ENCODE measurements around the gene CDK14. TPM values are rescaled to one million over a fixed set of nuclear protein-coding genes. Genes with fewer than 3 reads are reported as not detected.

CDK14 gene
- total and polyA plus RNA-seq, 9 donors, result 12.6 to 54.1 (median 43.8) TPM

GRCh38 chr7:91069146-91069545, 473.0 kb downstream of the CDK14 start:
- 96 to 97% (median 96%) methylated on average over 4 of the region's 4 CpGs for WGBS, 3 donors
- Histone ChIP-seq H3K4me3 (no peak overlapping the region), H3K36me3 (no peaks in the 10 kb centered on the region), H3K4me1 (ENCODE audit: insufficient read depth) (peaks cover 2% of the 10 kb centered on the region), H3K27me3 (no peaks in the 10 kb centered on the region), H3K9me3 (no peaks in the 10 kb centered on the region), H3K27ac (no peak overlapping the region)
- intact Hi-C loops (cut with DNase I), result no loop called here
- TF ChIP-seq CTCF (IDR thresholded peaks at IDR 0.05) (no peak), POLR2A (IDR thresholded peaks at IDR 0.05) (no peak), EP300 (IDR thresholded peaks at IDR 0.05) (no peak)
- DNase-seq, result no peak

GRCh38 chr7:91079487-91079886, 483.4 kb downstream of the CDK14 start:
- no peak for DNase-seq
- H3K36me3 ChIP-seq, result no peaks in the 10 kb centered on the region
- no peaks in the 10 kb centered on the region for H3K9me3 ChIP-seq
- no peak overlapping the region for H3K27ac ChIP-seq
- H3K27me3 ChIP-seq, result no peaks in the 10 kb centered on the region
- intact Hi-C loops (cut with DNase I), result no loop called here
- peaks cover 3% of the 10 kb centered on the region for H3K4me1 ChIP-seq (ENCODE audit: insufficient read depth)
- TF ChIP-seq CTCF (IDR thresholded peaks at IDR 0.05) (no peak), POLR2A (IDR thresholded peaks at IDR 0.05) (no peak), EP300 (IDR thresholded peaks at IDR 0.05) (no peak)
- WGBS, 3 donors, result 38 to 42% (median 40%) methylated on average over 3 of the region's 3 CpGs
- no peak overlapping the region for H3K4me3 ChIP-seq

DNA sequence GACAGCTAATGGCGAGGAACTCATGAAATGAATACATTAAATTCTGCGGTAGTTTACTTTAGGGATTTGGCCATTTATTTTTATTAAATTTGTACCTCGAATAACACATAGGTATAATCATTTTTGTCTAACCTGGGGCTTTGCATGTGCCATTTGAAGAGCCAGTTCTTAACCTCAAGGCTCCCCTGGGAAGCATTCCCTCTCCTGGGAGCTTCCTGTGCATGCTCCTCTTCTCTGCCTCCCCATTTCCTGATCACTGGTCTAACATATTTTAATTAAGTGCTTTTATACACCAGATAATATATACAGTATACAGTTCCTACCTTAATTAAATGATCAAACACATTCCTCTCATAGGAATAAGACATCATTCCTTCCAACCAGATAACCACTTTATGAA, 484.2 kb downstream of the CDK14 start:
- H3K27ac ChIP-seq, result no peak overlapping the region
- WGBS, 3 donors, result 68 to 88% (median 70%) methylated on average over 3 of the region's 3 CpGs

GRCh38 chr7:91082038-91082437, 485.9 kb downstream of the CDK14 start:
- no peaks in the 10 kb centered on the region for H3K27me3 ChIP-seq
- intact Hi-C loops (cut with DNase I), result loop anchor here in 2 of 4 donors (5.0 to 10.0 kb wide), 3 partner anchors 183 to 800 kb away; partner anchors contain the start of genes FZD1 (in 2 of the 2) and MTERF1 (in 1 of the 2)
- no peaks in the 10 kb centered on the region for H3K9me3 ChIP-seq
- no peak overlapping the region for H3K4me3 ChIP-seq
- WGBS, 3 donors, result 4 to 10% (median 9%) methylated on average over 3 of the region's 3 CpGs
- peaks cover 3% of the 10 kb centered on the region for H3K4me1 ChIP-seq (ENCODE audit: insufficient read depth)
- no peak for DNase-seq
- TF ChIP-seq CTCF (IDR thresholded peaks at IDR 0.05) (no peak), EP300 (IDR thresholded peaks at IDR 0.05) (no peak), POLR2A (IDR thresholded peaks at IDR 0.05) (no peak)
- H3K36me3 ChIP-seq, result no peaks in the 10 kb centered on the region
- peak overlapping the region in 1 of 2 donors; percentile 46 for H3K27ac ChIP-seq

More for the DNA sequence above, 484.2 kb downstream of the CDK14 start:
- Histone ChIP-seq H3K27me3 (no peaks in the 10 kb centered on the region), H3K36me3 (no peaks in the 10 kb centered on the region), H3K4me3 (no peak overlapping the region), H3K9me3 (no peaks in the 10 kb centered on the region), H3K4me1 (ENCODE audit: insufficient read depth) (peaks cover 3% of the 10 kb centered on the region)
- intact Hi-C loops (cut with DNase I), result loop anchor here in 2 of 4 donors (5.0 to 10.0 kb wide), 3 partner anchors 184 to 802 kb away; partner anchors contain the start of genes FZD1 (in 2 of the 2) and MTERF1 (in 1 of the 2)
- TF ChIP-seq EP300 (IDR thresholded peaks at IDR 0.05) (no peak), POLR2A (IDR thresholded peaks at IDR 0.05) (no peak), CTCF (IDR thresholded peaks at IDR 0.05) (no peak)
- no peak for DNase-seq

Measured in ovary (tissue), 9 donors.